Smooth muscle cell (in vitro differentiated cells): ENCODE data around the gene RASEF. TPM values are rescaled to one million over a fixed set of nuclear protein-coding genes. Genes with fewer than 3 reads are reported as not detected.

ENCODE experiments used
- DNase-seq: peaks from one replicate; lab custom pipeline; 2025; ENCODE audit not compliant: unreplicated experiment; lab: John Stamatoyannopoulos, UW
- H2AFZ ChIP-seq: fragments of 200-600 bp; sonication (generic); 2 replicates; pipeline ENCODE4 v1.6.0; 2016; ENCODE audit warnings: antibody characterized with exemption, low read depth, mild to moderate bottlenecking
- H3F3A ChIP-seq: fragments of 200-600 bp; sonication (generic); 2 replicates; pipeline ENCODE4 v1.6.0; 2017; ENCODE audit warnings: antibody characterized with exemption, low read depth
- H3K27ac ChIP-seq: fragments of 200-600 bp; sonication (generic); 2 replicates; pipeline ENCODE4 v1.5.1; 2016; ENCODE audit warnings: low read depth, mild to moderate bottlenecking
- H3K27me3 ChIP-seq: fragments of 200-600 bp; sonication (generic); 2 replicates; pipeline ENCODE4 v1.6.1; 2016; ENCODE audit warnings: low read depth, mild to moderate bottlenecking
- H3K36me3 ChIP-seq: fragments of 200-600 bp; sonication (generic); 2 replicates; pipeline ENCODE4 v1.5.1; 2016; ENCODE audit warnings: low read depth
- H3K4me1 ChIP-seq: fragments of 200-600 bp; sonication (generic); 2 replicates; pipeline ENCODE4 v1.5.1; 2016; ENCODE audit warnings: low read depth
- H3K4me2 ChIP-seq: fragments of 200-600 bp; sonication (generic); 2 replicates; pipeline ENCODE4 v1.6.0; 2016; ENCODE audit warnings: mild to moderate bottlenecking
- H3K4me3 ChIP-seq: fragments of 200-600 bp; sonication (generic); 2 replicates; pipeline ENCODE4 v1.5.1; 2016; ENCODE audit warnings: mild to moderate bottlenecking
- H3K79me2 ChIP-seq: fragments of 200-600 bp; sonication (generic); 2 replicates; pipeline ENCODE4 v1.6.0; 2016; ENCODE audit warnings: low read depth, mild to moderate bottlenecking
- H3K9ac ChIP-seq: fragments of 200-600 bp; sonication (generic); 2 replicates; pipeline ENCODE4 v1.6.0; 2016; ENCODE audit warnings: low read depth
- H3K9me3 ChIP-seq: fragments of 200-600 bp; sonication (generic); replicated peaks from 2 replicates; pipeline ENCODE4 v1.5.1; 2016; ENCODE audit warnings: low read depth
- H4K20me1 ChIP-seq: fragments of 200-600 bp; sonication (generic); 2 replicates; pipeline ENCODE4 v1.6.0; 2016; ENCODE audit warnings: low read depth
- CTCF ChIP-seq: fragments of 200-600 bp; sonication (generic); IDR thresholded peaks from 2 replicates; pipeline ENCODE4 v1.5.1; 2017; ENCODE audit warnings: borderline replicate concordance, mild to moderate bottlenecking, antibody characterized with exemption; ENCODE audit not compliant: insufficient read depth, poor library complexity, severe bottlenecking
- WGBS: methylation state at CpG from one replicate; pipeline ENCODE4 v1.1.7; 2016; ENCODE audit warnings: low lambda C conversion rate; 5-methylcytosine and 5-hydroxymethylcytosine counted together
- polyA plus RNA-seq: library from polyadenylated mRNA; unstranded; fragments of >200 nt; fragmentation: Nextera tagmentation; extraction: Ambion mirVana; gene quantifications from 2 replicates; pipeline ENCODE4 v1.2.1, GENCODE V29; 2016
- total RNA-seq: library from RNA; depleted of rRNA; stranded (reverse); fragments of >200 nt; gene quantifications from 2 replicates; pipeline ENCODE4 v1.2.3, GENCODE V29; 2014

RASEF gene
- total and polyA plus RNA-seq, 2 experiments from 2014 or later = 0.11 to 1.7 TPM

GRCh38 chr9:83070261-83070660 is 7.3 kb upstream of the RASEF start:
- H3K36me3 ChIP-seq = no peaks in the 10 kb centered on the region
- no peaks in the 10 kb centered on the region for H3F3A ChIP-seq
- no peak for DNase-seq
- H3K27ac ChIP-seq = no peak overlapping the region
- no peak overlapping the region for H2AFZ ChIP-seq
- H3K27me3 ChIP-seq = peaks cover 5% of the 10 kb centered on the region
- H3K9me3 ChIP-seq = no peaks in the 10 kb centered on the region
- no peak for TF ChIP-seq CTCF
- no peaks in the 10 kb centered on the region for H3K4me1 ChIP-seq
- no peak overlapping the region for H3K9ac ChIP-seq
- H3K79me2 ChIP-seq = no peaks in the 10 kb centered on the region
- H3K4me3 ChIP-seq = no peak overlapping the region
- H3K4me2 ChIP-seq = no peak overlapping the region
- H4K20me1 ChIP-seq = no peaks in the 10 kb centered on the region

- Histone ChIP-seq H3F3A (no peaks in the 10 kb centered on the region), H3K79me2 (no peaks in the 10 kb centered on the region), H4K20me1 (no peaks in the 10 kb centered on the region), H3K36me3 (no peaks in the 10 kb centered on the region), H3K9ac (no peak overlapping the region), H3K4me3 (no peak overlapping the region), H3K4me1 (no peaks in the 10 kb centered on the region), H3K27ac (no peak overlapping the region), H3K4me2 (no peak overlapping the region), H3K9me3 (no peaks in the 10 kb centered on the region), H3K27me3 (peaks cover 10% of the 10 kb centered on the region), H2AFZ (no peak overlapping the region)
- 93% methylated on average over 1 of the region's 1 CpG for WGBS
- TF ChIP-seq CTCF = no peak
- no peak for DNase-seq
Measured at GRCh38 chr9:83069651-83070050, 6.7 kb upstream of the RASEF start.

GRCh38 chr9:83068414-83068813 is 5.5 kb upstream of the RASEF start:
- H3F3A ChIP-seq = no peaks in the 10 kb centered on the region
- no peak for DNase-seq
- WGBS = 76% methylated on average over 1 of the region's 1 CpG
- no peaks in the 10 kb centered on the region for H3K36me3 ChIP-seq
- no peak overlapping the region for H3K4me2 ChIP-seq
- peaks cover under 1% of the 10 kb centered on the region for H3K4me1 ChIP-seq
- no peak for TF ChIP-seq CTCF
- no peak overlapping the region for H2AFZ ChIP-seq
- no peak overlapping the region for H3K4me3 ChIP-seq
- H3K27me3 ChIP-seq = peaks cover 23% of the 10 kb centered on the region
- no peaks in the 10 kb centered on the region for H4K20me1 ChIP-seq
- H3K9me3 ChIP-seq = no peaks in the 10 kb centered on the region
- H3K79me2 ChIP-seq = no peaks in the 10 kb centered on the region
- no peak overlapping the region for H3K9ac ChIP-seq
- H3K27ac ChIP-seq = no peak overlapping the region

- Histone ChIP-seq H3K27me3 (peaks cover 31% of the 10 kb centered on the region), H3K36me3 (no peaks in the 10 kb centered on the region), H4K20me1 (no peaks in the 10 kb centered on the region), H3K79me2 (no peaks in the 10 kb centered on the region), H3F3A (no peaks in the 10 kb centered on the region), H3K9ac (no peak overlapping the region), H2AFZ (no peak overlapping the region), H3K9me3 (no peaks in the 10 kb centered on the region), H3K4me3 (no peak overlapping the region), H3K4me2 (no peak overlapping the region), H3K27ac (no peak overlapping the region), H3K4me1 (peaks cover 4% of the 10 kb centered on the region)
- no peak for DNase-seq
- 94% methylated on average over 2 of the region's 2 CpGs for WGBS
- TF ChIP-seq CTCF = no peak
Measured at GRCh38 chr9:83067579-83067978, 4.6 kb upstream of the RASEF start.
